NCI-H524 (cell line): ENCODE results near the gene TNC.

Source experiments
- DNase-seq, 2 experiments: peaks; one replicate each; lab custom pipeline; 2025; lab: John Stamatoyannopoulos, UW

The TNC gene

GRCh38 chr9:115050002-115050490, 67.9 kb downstream of the TNC start:
- no peak for DNase-seq

GRCh38 chr9:115046824-115047223, 71.1 kb downstream of the TNC start:
- no peak for DNase-seq

- no peak for DNase-seq
Observed at GRCh38 chr9:115046199-115046598, 71.8 kb downstream of the TNC start.

GRCh38 chr9:115043632-115044031, 74.3 kb downstream of the TNC start:
- DNase-seq, result no peak

GRCh38 chr9:115042781-115043509, 75.0 kb downstream of the TNC start:
- no peak for DNase-seq

- no peak for DNase-seq
Observed at GRCh38 chr9:115039516-115040120, 78.3 kb downstream of the TNC start.

GRCh38 chr9:115038178-115038577, 79.8 kb downstream of the TNC start:
- no peak for DNase-seq

GRCh38 chr9:115036691-115037090, 81.3 kb downstream of the TNC start:
- no peak for DNase-seq

GRCh38 chr9:115035841-115036612, 81.9 kb downstream of the TNC start:
- DNase-seq, result no peak

GRCh38 chr9:115034801-115035200, 83.2 kb downstream of the TNC start:
- no peak for DNase-seq

- DNase-seq, result no peak
Observed at GRCh38 chr9:115033800-115034199, 84.2 kb downstream of the TNC start.

- no peak for DNase-seq
Observed at GRCh38 chr9:115032296-115032695, 85.7 kb downstream of the TNC start.

GRCh38 chr9:115030006-115030405, 88.0 kb downstream of the TNC start:
- DNase-seq, result no peak

- DNase-seq, result no peak
Observed at GRCh38 chr9:115025721-115026120, 92.2 kb downstream of the TNC start.

- no peak for DNase-seq
Observed at GRCh38 chr9:115024925-115025535, 92.9 kb downstream of the TNC start.

GRCh38 chr9:115022760-115023434, 95.1 kb downstream of the TNC start:
- DNase-seq, result no peak

GRCh38 chr9:115018547-115019435, 99.2 kb downstream of the TNC start:
- DNase-seq, result no peak

- no peak for DNase-seq
Observed at GRCh38 chr9:115016344-115016743, 101.6 kb downstream of the TNC start.

GRCh38 chr9:115015018-115015635, 102.8 kb downstream of the TNC start:
- DNase-seq, result peak; percentile 58 to 60

GRCh38 chr9:115014438-115014837, 103.5 kb downstream of the TNC start:
- no peak for DNase-seq
